PFSK-1 (cell line): ENCODE results near the gene NCKAP1.

Source experiments
- FOXP2 ChIP-seq: optimal IDR thresholded peaks from 2 replicates; pipeline ENCODE3; 2011; ENCODE audit warnings: borderline replicate concordance, control low read depth, inconsistent platforms; ENCODE audit not compliant: insufficient read depth; ENCODE audit errors: extremely low read length, extremely low read depth
- POLR2AphosphoS5 ChIP-seq: IDR thresholded peaks from 2 replicates; pipeline ENCODE4 v1.6.1; 2012; ENCODE audit warnings: low read depth, mild to moderate bottlenecking, control low read depth, low read length, moderate library complexity
- SIN3A ChIP-seq: IDR thresholded peaks from 2 replicates; pipeline ENCODE4 v1.6.1; 2012; ENCODE audit warnings: mild to moderate bottlenecking, low read length, moderate library complexity, borderline replicate concordance; ENCODE audit not compliant: insufficient read depth
- TAF1 ChIP-seq: IDR thresholded peaks from 2 replicates; pipeline ENCODE4 v1.6.1; 2012; ENCODE audit warnings: low read length, control low read depth, borderline replicate concordance; ENCODE audit not compliant: insufficient read depth
- TF ChIP-seq, protein P1 (sequence below), 2 experiments: IDR thresholded peaks; 2 replicates each; pipeline versions ENCODE4 v1.6.1 to v1.8.0; 2011 to 2012; ENCODE audit warnings: low read depth in 2 of 2, low read length in 2 of 2, control low read depth in 1 of 2, inconsistent platforms in 1 of 2, mild to moderate bottlenecking in 1 of 2, moderate library complexity in 1 of 2; ENCODE audit not compliant: insufficient read depth in 1 of 2

The NCKAP1 gene

DNA sequence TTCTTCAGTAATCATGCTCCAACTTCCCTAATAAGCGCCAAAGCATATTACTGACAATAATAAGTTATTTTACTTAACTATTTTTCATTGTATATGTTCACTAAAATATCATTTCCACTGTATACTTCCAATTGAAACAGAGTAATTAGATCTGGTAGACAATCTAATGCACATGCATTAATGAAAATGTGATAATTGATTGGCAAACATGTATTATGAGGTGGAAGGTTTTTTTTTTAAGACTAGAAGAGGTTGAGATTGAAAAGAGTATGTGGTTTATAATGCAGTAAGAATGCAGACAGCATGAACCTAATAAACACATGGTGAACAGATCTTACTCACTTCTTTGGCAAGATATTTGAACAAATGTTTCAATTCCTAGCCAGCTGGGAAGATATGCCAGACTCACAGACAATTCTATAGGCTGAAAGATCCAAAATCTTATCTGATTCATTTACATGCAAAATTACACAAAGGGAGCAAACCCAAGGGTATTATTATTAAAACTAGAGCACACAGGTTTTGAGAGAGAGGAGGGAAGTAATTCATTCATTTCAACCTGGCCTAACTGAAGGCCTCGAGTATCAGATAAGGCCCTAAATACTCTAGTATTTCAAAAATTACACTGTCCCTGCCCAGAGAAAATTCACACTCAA, 2.8 kb downstream of the NCKAP1 start:
- TF ChIP-seq SIN3A: no peak
- TF ChIP-seq FOXP2: no peak
- TF ChIP-seq POLR2AphosphoS5: no peak
- TF ChIP-seq TAF1: no peak
- TF ChIP-seq, protein P1, sequence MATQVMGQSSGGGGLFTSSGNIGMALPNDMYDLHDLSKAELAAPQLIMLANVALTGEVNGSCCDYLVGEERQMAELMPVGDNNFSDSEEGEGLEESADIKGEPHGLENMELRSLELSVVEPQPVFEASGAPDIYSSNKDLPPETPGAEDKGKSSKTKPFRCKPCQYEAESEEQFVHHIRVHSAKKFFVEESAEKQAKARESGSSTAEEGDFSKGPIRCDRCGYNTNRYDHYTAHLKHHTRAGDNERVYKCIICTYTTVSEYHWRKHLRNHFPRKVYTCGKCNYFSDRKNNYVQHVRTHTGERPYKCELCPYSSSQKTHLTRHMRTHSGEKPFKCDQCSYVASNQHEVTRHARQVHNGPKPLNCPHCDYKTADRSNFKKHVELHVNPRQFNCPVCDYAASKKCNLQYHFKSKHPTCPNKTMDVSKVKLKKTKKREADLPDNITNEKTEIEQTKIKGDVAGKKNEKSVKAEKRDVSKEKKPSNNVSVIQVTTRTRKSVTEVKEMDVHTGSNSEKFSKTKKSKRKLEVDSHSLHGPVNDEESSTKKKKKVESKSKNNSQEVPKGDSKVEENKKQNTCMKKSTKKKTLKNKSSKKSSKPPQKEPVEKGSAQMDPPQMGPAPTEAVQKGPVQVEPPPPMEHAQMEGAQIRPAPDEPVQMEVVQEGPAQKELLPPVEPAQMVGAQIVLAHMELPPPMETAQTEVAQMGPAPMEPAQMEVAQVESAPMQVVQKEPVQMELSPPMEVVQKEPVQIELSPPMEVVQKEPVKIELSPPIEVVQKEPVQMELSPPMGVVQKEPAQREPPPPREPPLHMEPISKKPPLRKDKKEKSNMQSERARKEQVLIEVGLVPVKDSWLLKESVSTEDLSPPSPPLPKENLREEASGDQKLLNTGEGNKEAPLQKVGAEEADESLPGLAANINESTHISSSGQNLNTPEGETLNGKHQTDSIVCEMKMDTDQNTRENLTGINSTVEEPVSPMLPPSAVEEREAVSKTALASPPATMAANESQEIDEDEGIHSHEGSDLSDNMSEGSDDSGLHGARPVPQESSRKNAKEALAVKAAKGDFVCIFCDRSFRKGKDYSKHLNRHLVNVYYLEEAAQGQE (IDR thresholded peaks at IDR 0.05; ENCODE audit: insufficient read depth in 1 of 2, low read depth in 2 of 2, low read length in 2 of 2): no peak

DNA sequence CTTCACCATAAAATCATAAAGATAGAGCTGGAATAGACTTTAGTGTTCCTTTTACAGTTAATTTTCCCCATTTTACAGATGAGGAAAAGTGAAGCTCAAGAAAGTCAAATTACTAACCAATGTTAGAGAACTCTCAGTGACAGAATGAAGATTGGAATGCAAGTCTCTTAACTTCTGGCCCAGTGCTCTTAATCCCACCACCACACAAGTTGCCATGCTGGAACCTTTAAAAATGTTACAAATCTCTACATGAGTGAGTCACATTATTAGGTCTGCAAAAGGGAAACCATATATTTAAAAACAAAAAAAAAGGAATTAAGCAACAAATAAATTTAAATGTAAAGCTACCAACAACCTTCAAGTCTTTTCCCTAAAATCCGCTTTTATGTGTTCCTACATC, 3.5 kb downstream of the NCKAP1 start:
- TF ChIP-seq TAF1: no peak
- TF ChIP-seq, protein P1 (IDR thresholded peaks at IDR 0.05; ENCODE audit: insufficient read depth in 1 of 2, low read depth in 2 of 2, low read length in 2 of 2): no peak
- TF ChIP-seq POLR2AphosphoS5: no peak
- no peak for TF ChIP-seq FOXP2
- no peak for TF ChIP-seq SIN3A

DNA sequence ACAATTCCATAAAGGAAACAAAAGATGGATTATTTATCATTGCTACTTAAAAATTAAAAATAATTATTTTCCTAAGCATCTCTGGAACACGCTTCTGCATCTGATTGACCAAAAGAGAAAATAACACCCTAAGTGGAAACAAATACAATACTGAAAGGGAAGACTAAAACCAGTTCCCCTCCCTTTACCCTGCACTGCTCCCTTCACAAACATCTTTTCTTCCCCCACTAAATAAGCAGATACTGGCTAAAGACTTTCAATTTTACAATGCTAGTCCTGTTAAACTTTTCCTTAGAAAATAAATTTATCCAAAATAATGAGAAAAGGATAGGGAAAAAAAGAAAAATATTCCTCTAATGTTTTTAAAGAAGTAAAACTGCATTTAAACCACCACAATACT, 4.3 kb downstream of the NCKAP1 start:
- TF ChIP-seq, protein P1 (IDR thresholded peaks at IDR 0.05; ENCODE audit: insufficient read depth in 1 of 2, low read depth in 2 of 2, low read length in 2 of 2): no peak
- TF ChIP-seq TAF1: no peak
- no peak for TF ChIP-seq FOXP2
- no peak for TF ChIP-seq SIN3A
- TF ChIP-seq POLR2AphosphoS5: no peak

DNA sequence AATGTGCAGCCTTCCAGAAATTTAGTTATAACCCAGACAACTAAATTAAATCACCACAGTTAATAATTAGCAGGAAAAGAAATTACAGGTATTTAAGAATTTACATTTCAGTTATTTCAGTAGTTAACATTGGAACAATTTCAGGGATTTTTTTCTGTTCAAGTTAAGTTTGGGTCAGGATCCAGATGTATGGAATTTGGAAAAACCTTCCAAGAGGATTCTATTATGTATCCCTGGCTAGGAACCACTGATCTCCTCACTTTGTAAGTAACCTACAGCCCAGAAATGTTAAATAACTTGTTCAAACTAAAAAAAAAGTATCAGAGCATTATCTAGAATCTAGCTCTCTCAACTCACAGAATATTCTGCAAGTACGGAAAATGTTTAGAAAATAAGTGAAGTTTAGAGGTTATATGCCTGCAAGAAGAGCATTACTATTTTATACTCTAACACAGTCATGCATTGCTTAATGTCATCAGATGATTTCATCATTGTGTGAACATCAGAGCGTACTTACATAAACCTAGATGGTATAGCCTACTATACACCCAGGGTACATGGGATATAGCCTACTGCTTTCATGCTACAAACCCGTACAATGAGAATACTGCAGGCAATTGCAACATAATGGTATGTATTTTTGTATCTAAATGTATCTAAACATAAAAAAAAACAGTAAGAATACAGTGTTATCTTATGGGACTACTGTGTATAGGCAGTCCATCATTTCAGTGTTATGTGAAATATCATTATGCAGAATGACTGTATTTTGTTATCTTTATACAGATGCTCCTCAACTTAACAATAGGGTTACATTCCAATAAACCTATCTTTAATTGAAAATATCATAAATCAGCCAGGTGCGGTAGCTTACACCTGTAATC, 6.1 kb downstream of the NCKAP1 start:
- no peak for TF ChIP-seq SIN3A
- TF ChIP-seq, protein P1 (IDR thresholded peaks at IDR 0.05; ENCODE audit: insufficient read depth in 1 of 2, low read depth in 2 of 2, low read length in 2 of 2): no peak
- no peak for TF ChIP-seq FOXP2
- TF ChIP-seq POLR2AphosphoS5: no peak
- TF ChIP-seq TAF1: no peak
